ENCODE measurements around the gene DHX34.

Gene DHX34

DNA sequence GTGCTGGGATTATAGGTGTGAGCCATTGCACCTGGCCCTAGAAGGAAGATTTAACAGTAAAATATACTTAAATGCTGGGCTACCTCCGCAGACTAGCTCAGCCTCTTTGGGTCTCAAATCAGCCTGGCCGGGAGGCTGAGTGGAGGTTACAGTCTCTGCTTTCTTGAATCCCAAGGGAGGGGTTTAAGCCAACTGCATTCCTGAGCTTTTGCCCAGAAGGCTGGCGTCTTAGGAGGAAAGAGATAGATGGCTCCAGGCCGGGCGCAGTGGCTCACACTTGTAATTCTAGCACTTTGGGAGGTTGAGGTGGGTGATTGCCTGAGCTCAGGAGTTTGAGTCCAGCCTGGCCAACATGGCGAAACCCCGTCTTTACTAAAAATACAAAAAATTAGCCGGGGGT lies 40.1 kb upstream of the DHX34 start:
- DNase-seq (ENCODE audit: extremely low spot score) = no peak
- CTCF ChIA-PET = interaction anchor here (0.9 to 6.5 kb wide), 5 partner anchors 14 to 82 kb away, joined by 3 to 35 read pairs (median 5); no protein-coding TSS in a partner anchor
- POLR2A ChIA-PET = no interaction called here
- TF ChIP-seq CTCF (IDR thresholded peaks at IDR 0.05; ENCODE audit: control extremely low read depth, extremely low read depth, low read depth, missing control alignments) = no peak

DNA sequence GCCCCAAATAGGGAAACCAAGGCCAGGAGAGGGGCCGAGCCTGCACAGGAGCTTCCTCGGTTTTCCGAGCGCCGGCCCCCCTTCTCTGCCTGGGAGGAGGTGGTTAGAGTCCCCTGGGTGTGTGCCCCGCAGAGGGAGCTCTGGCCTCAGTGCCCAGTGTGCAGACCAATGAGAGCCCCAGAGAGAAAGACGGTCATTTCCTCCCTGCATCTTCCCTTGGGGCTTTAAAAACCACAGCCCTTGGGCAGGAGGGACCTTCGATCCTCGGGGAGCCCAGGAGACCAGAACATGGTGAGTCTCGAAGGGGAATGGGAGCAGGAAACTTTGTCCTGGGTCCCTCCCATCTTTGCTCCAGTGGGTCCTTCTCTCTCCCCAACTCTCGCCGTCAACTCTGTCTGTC lies 39.5 kb upstream of the DHX34 start, which contains the start of gene C5AR1:
C5AR1 (plus strand) TSS at position 254 of the 400 bp plus-strand sequence; CDS start at position 289, 35 bp downstream.
- DNase-seq (ENCODE audit: extremely low spot score) = no peak
- TF ChIP-seq CTCF (IDR thresholded peaks at IDR 0.05; ENCODE audit: control extremely low read depth, extremely low read depth, low read depth, missing control alignments) = no peak
- ChIA-PET CTCF (interaction anchor here (1.8 to 6.5 kb wide), 3 partner anchors 15 to 82 kb away, joined by 5 to 35 read pairs (median 7); no protein-coding TSS in a partner anchor), POLR2A (no interaction called here)

GRCh38 chr19:47310323-47310722 lies 38.8 kb upstream of the DHX34 start:
- ChIA-PET CTCF (interaction anchor here (6.5 kb wide), 1 partner anchor 16 kb away, joined by 35 read pairs; no protein-coding TSS in a partner anchor), POLR2A (no interaction called here)
- no peak for DNase-seq (ENCODE audit: extremely low spot score)
- no peak for TF ChIP-seq CTCF (IDR thresholded peaks at IDR 0.05; ENCODE audit: control extremely low read depth, extremely low read depth, low read depth, missing control alignments)

DNA sequence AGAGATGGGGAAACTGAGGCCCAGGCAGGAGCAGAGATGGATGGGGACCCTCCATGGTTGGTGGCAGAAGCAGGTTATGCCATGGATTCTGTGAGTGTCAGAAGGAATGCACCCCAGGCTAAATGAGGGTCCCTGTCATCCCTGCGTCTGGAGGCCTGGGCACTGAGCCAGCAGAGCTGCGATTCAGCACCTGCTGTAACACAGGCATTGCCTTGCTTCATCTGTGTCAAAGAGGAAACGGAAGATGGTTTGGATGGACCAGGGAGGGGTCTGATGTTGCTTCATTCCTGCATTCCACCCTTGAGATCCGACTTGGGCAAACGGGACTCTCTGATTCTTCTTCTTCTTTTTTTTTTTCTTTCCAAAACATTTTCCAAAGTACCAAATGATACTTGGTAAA lies 38.3 kb upstream of the DHX34 start:
- DNase-seq (ENCODE audit: extremely low spot score) = no peak
- ChIA-PET POLR2A (no interaction called here), CTCF (no interaction called here)
- TF ChIP-seq CTCF (IDR thresholded peaks at IDR 0.05; ENCODE audit: control extremely low read depth, extremely low read depth, low read depth, missing control alignments) = no peak

DNA sequence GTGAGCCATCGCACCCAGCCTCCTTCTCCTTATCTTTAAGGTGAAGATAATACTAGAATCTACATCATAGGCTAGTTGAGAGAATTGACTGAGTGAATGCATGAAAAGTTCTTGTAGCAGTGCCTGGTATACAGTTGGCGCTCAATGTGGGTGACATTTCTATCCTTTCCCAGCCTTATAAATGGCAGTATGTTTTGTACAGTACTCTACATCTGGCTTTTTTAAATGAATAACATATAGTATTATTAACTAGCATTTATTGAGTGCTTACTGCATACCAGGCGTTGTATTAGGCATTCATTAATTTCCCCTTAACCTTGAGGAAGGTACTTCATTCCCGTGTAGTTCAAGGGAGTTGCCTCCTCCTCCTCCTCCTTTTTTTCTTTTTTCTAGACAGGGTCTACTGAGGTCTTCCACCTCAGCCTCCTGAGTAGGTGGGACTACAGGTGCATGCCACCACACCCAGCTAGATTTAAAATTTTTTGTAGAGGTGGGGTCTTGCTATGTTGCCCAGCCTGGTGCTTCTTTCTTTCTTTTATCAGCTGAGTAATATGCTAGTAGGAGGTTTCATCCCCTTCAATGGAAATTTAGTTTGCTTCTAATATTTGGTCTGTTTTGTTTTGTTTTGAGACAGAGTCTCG lies 36.6 kb upstream of the DHX34 start:
- ChIA-PET POLR2A (no interaction called here), CTCF (no interaction called here)
- DNase-seq (ENCODE audit: extremely low spot score) = no peak
- TF ChIP-seq CTCF (IDR thresholded peaks at IDR 0.05; ENCODE audit: control extremely low read depth, extremely low read depth, low read depth, missing control alignments) = no peak

- DNase-seq (ENCODE audit: extremely low spot score) = no peak
- no peak for TF ChIP-seq CTCF (IDR thresholded peaks at IDR 0.05; ENCODE audit: control extremely low read depth, extremely low read depth, low read depth, missing control alignments)
- CTCF ChIA-PET = interaction anchor here (4.2 kb wide), 1 partner anchor 8 kb away, joined by 14 read pairs; no protein-coding TSS in a partner anchor
- POLR2A ChIA-PET = no interaction called here
Measured at GRCh38 chr19:47313754-47314295, 35.3 kb upstream of the DHX34 start.
